ENCODE measurements around the gene SLC38A1. TPM values are rescaled to one million over a fixed set of nuclear protein-coding genes. Genes with fewer than 3 reads are reported as not detected.

SLC38A1 gene
- polyA plus RNA-seq, 4 donors: 3.6 to 50.8 (median 21.6) TPM

DNA sequence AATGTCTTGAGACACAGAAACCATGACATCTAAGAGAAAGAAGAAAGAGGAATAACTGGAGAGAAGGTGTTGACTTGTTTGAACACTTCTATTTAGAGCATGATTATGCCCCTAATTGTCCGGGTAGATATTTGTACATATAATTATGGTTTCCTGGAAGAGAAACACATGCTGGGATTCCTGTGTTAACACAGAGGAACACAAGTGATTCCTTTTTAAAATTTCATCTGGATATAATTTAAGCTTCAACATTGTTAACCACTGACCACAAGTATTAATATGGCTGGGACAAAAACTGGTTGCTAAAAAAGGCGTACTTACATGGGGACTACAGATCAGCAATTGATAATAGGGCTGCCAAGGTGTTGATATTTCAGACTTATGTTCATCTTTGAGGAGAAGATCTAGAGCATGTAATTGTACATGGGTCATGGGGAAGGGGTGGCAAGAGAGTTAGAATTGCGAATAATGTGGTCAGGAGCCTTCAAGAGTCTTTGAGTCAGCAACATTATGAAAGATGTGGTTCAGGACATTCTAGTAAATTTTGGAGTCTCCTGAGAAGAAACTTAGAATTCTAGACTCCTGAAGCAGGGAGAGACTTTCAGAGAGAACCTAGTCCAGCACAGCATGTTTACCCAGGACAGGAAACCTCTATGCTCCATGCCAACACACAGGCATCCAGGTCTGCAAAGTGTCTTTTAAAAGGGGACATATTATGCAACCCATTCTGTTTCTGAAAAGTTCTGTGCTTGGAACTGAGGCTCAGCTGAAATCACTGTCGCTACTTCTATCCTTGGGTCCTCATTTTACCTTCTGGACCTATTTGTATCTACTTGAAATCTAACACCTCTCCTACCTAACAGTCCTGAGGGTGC lies 56.5 kb downstream of the SLC38A1 start:
- DNase-seq (no peak), FAIRE-seq (no peak)
- peaks cover 2 to 17% (median 15%) of the 10 kb centered on the region in 3 donors for H3K4me1 ChIP-seq (ENCODE audit: control insufficient read depth in 3 of 3, insufficient read depth in 2 of 3, low read depth in 1 of 3, low read length in 2 of 3)
- no peak overlapping the region for H3K27ac ChIP-seq (ENCODE audit: low read depth in 1 of 3, low read length in 2 of 3)
- peaks cover 0 to 15% (median 0%) of the 10 kb centered on the region in 3 donors for H3K36me3 ChIP-seq (ENCODE audit: control insufficient read depth in 3 of 3, insufficient read depth in 2 of 3, low read depth in 1 of 3, low read length in 3 of 3)
- peaks cover 0 to 4% of the 10 kb centered on the region in 2 donors for H3K9me3 ChIP-seq (ENCODE audit: control insufficient read depth in 2 of 2, insufficient read depth in 1 of 2, low read depth in 1 of 2, low read length in 1 of 2)
- H3K4me3 ChIP-seq (ENCODE audit: low read depth in 1 of 3, low read length in 3 of 3): no peak overlapping the region
- no peaks in the 10 kb centered on the region for H3K27me3 ChIP-seq (ENCODE audit: control insufficient read depth in 3 of 3, insufficient read depth in 3 of 3, low read length in 3 of 3)
- WGBS, 3 donors: 89 to 95% (median 92%) methylated on average over 4 of the region's 4 CpGs

DNA sequence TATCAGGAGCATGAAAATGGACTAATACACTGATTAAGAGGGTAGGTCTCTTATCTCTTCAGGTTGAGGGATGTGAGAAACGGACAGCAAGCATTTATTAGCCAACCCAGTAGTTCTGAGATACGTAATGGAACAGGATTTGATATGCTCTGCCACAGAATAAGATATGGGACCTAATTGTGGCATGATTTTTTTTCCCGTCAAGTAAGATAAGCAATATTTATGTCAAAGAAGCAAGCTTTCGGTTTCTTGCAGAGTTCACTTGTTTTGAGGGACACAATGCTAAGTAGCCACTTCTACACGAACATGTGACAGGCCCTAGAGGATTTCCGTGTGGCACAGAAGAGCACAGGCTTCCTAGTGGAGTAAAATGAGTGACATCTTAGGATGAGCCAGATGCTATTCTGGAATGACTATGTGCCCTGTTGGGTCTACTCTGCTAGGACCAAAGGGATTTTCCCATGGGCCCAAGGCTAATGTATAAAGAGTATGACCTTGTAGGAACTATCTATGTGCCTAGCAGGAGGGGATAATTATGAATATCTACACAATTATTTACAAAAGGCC lies 57.9 kb downstream of the SLC38A1 start:
- peak; percentile 30 to 56 for DNase-seq
- FAIRE-seq: no peak
- Histone ChIP-seq H3K9me3 (ENCODE audit: control insufficient read depth in 2 of 2, insufficient read depth in 1 of 2, low read depth in 1 of 2, low read length in 1 of 2) (peaks cover 0 to 4% of the 10 kb centered on the region in 2 donors), H3K4me1 (ENCODE audit: control insufficient read depth in 3 of 3, insufficient read depth in 2 of 3, low read depth in 1 of 3, low read length in 2 of 3) (peaks cover 2 to 17% (median 15%) of the 10 kb centered on the region in 3 donors), H3K27ac (ENCODE audit: low read depth in 1 of 3, low read length in 2 of 3) (peak overlapping the region in 2 of 3 donors; percentile 1 to 57), H3K27me3 (ENCODE audit: control insufficient read depth in 3 of 3, insufficient read depth in 3 of 3, low read length in 3 of 3) (no peaks in the 10 kb centered on the region), H3K4me3 (ENCODE audit: low read depth in 1 of 3, low read length in 3 of 3) (no peak overlapping the region), H3K36me3 (ENCODE audit: control insufficient read depth in 3 of 3, insufficient read depth in 2 of 3, low read depth in 1 of 3, low read length in 3 of 3) (peaks cover under 1 to 9% (median 3%) of the 10 kb centered on the region in 3 donors)
- WGBS, 3 donors: 31 to 47% (median 39%) methylated on average over 6 of the region's 6 CpGs

DNA sequence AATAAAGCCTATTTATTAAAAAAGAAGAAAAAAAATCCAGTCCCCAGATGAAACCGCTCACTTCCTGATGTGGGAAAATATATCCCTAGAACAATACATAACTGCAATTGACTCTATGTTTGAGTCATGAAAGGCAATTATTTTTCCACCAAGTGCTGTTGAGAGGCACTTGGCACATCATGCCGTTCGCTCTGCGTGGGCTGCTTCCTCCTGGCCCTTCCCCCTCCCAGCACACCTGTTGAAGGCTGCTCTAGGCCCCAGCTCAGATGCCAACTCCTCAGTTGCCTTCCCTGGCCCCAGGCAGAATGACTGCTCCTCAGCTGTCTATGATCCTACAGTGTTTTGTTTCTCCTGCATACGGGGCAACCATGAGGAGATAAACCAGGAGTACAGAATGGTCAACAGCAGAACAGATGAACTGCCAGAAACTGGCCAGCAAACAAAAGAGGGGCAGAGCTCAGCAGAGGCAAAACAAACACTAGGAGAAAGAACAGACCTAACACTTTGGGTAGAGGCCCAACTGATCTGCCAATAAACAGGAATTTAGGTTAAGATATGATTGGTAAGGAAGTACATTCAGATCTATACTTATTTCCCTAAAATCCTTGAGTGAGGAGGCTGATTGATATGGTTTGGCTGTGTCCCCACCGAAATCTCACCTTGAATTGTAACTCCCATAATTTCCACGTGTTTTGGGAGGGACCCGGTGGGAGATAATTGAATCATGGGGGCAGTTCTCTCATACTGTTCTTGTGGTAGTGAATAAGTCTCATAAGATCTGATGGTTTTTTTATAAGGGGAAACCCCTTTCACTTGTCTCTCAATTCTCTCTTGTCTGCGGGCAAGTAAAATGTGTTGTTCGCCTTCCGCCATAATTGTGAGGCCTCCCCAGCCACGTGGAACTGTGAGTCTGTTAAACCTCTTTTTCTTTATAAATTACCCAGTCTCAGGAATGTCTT lies 58.6 kb downstream of the SLC38A1 start:
- Histone ChIP-seq H3K4me3 (ENCODE audit: low read depth in 1 of 3, low read length in 3 of 3) (no peak overlapping the region), H3K27me3 (ENCODE audit: control insufficient read depth in 3 of 3, insufficient read depth in 3 of 3, low read length in 3 of 3) (no peaks in the 10 kb centered on the region), H3K27ac (ENCODE audit: low read depth in 1 of 3, low read length in 2 of 3) (peak overlapping the region in 2 of 3 donors; percentile 46 to 86), H3K4me1 (ENCODE audit: control insufficient read depth in 3 of 3, insufficient read depth in 2 of 3, low read depth in 1 of 3, low read length in 2 of 3) (peaks cover 2 to 17% (median 15%) of the 10 kb centered on the region in 3 donors), H3K36me3 (ENCODE audit: control insufficient read depth in 3 of 3, insufficient read depth in 2 of 3, low read depth in 1 of 3, low read length in 3 of 3) (peaks cover 4 to 9% (median 5%) of the 10 kb centered on the region in 3 donors), H3K9me3 (ENCODE audit: control insufficient read depth in 2 of 2, insufficient read depth in 1 of 2, low read depth in 1 of 2, low read length in 1 of 2) (peaks cover 0 to 4% of the 10 kb centered on the region in 2 donors)
- FAIRE-seq (no peak), DNase-seq (peak in 1 of 2 donors; percentile 18)
- 52 to 60% (median 57%) methylated on average over 12 of the region's 12 CpGs for WGBS, 3 donors

- FAIRE-seq (no peak), DNase-seq (no peak)
- H3K4me3 ChIP-seq (ENCODE audit: low read depth in 1 of 3, low read length in 3 of 3): no peak overlapping the region
- H3K9me3 ChIP-seq (ENCODE audit: control insufficient read depth in 2 of 2, insufficient read depth in 1 of 2, low read depth in 1 of 2, low read length in 1 of 2): peaks cover 0 to 4% of the 10 kb centered on the region in 2 donors
- H3K4me1 ChIP-seq (ENCODE audit: control insufficient read depth in 3 of 3, insufficient read depth in 2 of 3, low read depth in 1 of 3, low read length in 2 of 3): peaks cover 2 to 17% (median 15%) of the 10 kb centered on the region in 3 donors
- H3K36me3 ChIP-seq (ENCODE audit: control insufficient read depth in 3 of 3, insufficient read depth in 2 of 3, low read depth in 1 of 3, low read length in 3 of 3): peaks cover 3 to 9% (median 4%) of the 10 kb centered on the region in 3 donors
- H3K27me3 ChIP-seq (ENCODE audit: control insufficient read depth in 3 of 3, insufficient read depth in 3 of 3, low read length in 3 of 3): no peaks in the 10 kb centered on the region
- no peak overlapping the region for H3K27ac ChIP-seq (ENCODE audit: low read depth in 1 of 3, low read length in 2 of 3)
- WGBS, 3 donors: 62 to 89% (median 80%) methylated on average over 4 of the region's 4 CpGs
These were observed 59.7 kb downstream of the SLC38A1 start for GRCh38 chr12:46209170-46209569.

- H3K4me1 ChIP-seq (ENCODE audit: control insufficient read depth in 3 of 3, insufficient read depth in 2 of 3, low read depth in 1 of 3, low read length in 2 of 3): peaks cover 2 to 17% (median 15%) of the 10 kb centered on the region in 3 donors
- FAIRE-seq: no peak
- no peak overlapping the region for H3K4me3 ChIP-seq (ENCODE audit: low read depth in 1 of 3, low read length in 3 of 3)
- no peak overlapping the region for H3K27ac ChIP-seq (ENCODE audit: low read depth in 1 of 3, low read length in 2 of 3)
- H3K36me3 ChIP-seq (ENCODE audit: control insufficient read depth in 3 of 3, insufficient read depth in 2 of 3, low read depth in 1 of 3, low read length in 3 of 3): peaks cover 4 to 9% (median 4%) of the 10 kb centered on the region in 3 donors
- DNase-seq: no peak
- H3K27me3 ChIP-seq (ENCODE audit: control insufficient read depth in 3 of 3, insufficient read depth in 3 of 3, low read length in 3 of 3): no peaks in the 10 kb centered on the region
- H3K9me3 ChIP-seq (ENCODE audit: control insufficient read depth in 2 of 2, insufficient read depth in 1 of 2, low read depth in 1 of 2, low read length in 1 of 2): peaks cover 0 to 4% of the 10 kb centered on the region in 2 donors
These were observed 60.5 kb downstream of the SLC38A1 start for GRCh38 chr12:46208370-46208769.

DNA sequence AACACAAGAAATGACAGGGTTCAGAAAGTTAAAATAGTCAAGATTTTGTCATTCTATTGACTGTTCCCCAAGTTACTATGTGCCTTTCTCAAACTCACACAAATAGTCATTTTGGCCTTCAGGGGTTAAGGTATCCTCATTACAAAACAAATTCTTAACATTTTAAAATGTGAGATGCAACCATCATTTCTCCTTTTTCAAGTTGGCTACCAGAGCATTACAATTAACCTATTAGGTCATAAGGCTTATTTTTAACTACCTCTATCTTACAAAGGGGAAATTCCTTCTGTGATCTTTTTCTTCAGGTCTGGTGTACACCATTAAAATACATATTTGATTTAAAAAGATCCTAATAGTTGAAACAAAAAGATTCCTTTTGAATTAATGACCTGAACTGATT lies 61.2 kb downstream of the SLC38A1 start:
- no peak overlapping the region for H3K27ac ChIP-seq (ENCODE audit: low read depth in 1 of 3, low read length in 2 of 3)
- no peak overlapping the region for H3K4me3 ChIP-seq (ENCODE audit: low read depth in 1 of 3, low read length in 3 of 3)
- no peaks in the 10 kb centered on the region for H3K27me3 ChIP-seq (ENCODE audit: control insufficient read depth in 3 of 3, insufficient read depth in 3 of 3, low read length in 3 of 3)
- DNase-seq: no peak
- no peak for FAIRE-seq
- peaks cover 4 to 9% (median 7%) of the 10 kb centered on the region in 3 donors for H3K36me3 ChIP-seq (ENCODE audit: control insufficient read depth in 3 of 3, insufficient read depth in 2 of 3, low read depth in 1 of 3, low read length in 3 of 3)
- H3K9me3 ChIP-seq (ENCODE audit: control insufficient read depth in 2 of 2, insufficient read depth in 1 of 2, low read depth in 1 of 2, low read length in 1 of 2): peaks cover 0 to 4% of the 10 kb centered on the region in 2 donors
- peaks cover 2 to 17% (median 15%) of the 10 kb centered on the region in 3 donors for H3K4me1 ChIP-seq (ENCODE audit: control insufficient read depth in 3 of 3, insufficient read depth in 2 of 3, low read depth in 1 of 3, low read length in 2 of 3)

- Histone ChIP-seq H3K27me3 (ENCODE audit: control insufficient read depth in 3 of 3, insufficient read depth in 3 of 3, low read length in 3 of 3) (no peaks in the 10 kb centered on the region), H3K36me3 (ENCODE audit: control insufficient read depth in 3 of 3, insufficient read depth in 2 of 3, low read depth in 1 of 3, low read length in 3 of 3) (peaks cover 4 to 12% (median 9%) of the 10 kb centered on the region in 3 donors), H3K4me1 (ENCODE audit: control insufficient read depth in 3 of 3, insufficient read depth in 2 of 3, low read depth in 1 of 3, low read length in 2 of 3) (peaks cover 2 to 14% (median 13%) of the 10 kb centered on the region in 3 donors), H3K4me3 (ENCODE audit: low read depth in 1 of 3, low read length in 3 of 3) (no peak overlapping the region), H3K27ac (ENCODE audit: low read depth in 1 of 3, low read length in 2 of 3) (no peak overlapping the region), H3K9me3 (ENCODE audit: control insufficient read depth in 2 of 2, insufficient read depth in 1 of 2, low read depth in 1 of 2, low read length in 1 of 2) (peaks cover 0 to 4% of the 10 kb centered on the region in 2 donors)
- 70 to 87% (median 76%) methylated on average over 3 of the region's 3 CpGs for WGBS, 3 donors
- DNase-seq (no peak), FAIRE-seq (no peak)
These were observed 62.4 kb downstream of the SLC38A1 start for GRCh38 chr12:46206471-46206870.

GRCh38 chr12:46205294-46205693 lies 63.5 kb downstream of the SLC38A1 start:
- H3K4me1 ChIP-seq (ENCODE audit: control insufficient read depth in 3 of 3, insufficient read depth in 2 of 3, low read depth in 1 of 3, low read length in 2 of 3): peaks cover 0 to 5% (median 4%) of the 10 kb centered on the region in 3 donors
- H3K36me3 ChIP-seq (ENCODE audit: control insufficient read depth in 3 of 3, insufficient read depth in 2 of 3, low read depth in 1 of 3, low read length in 3 of 3): peaks cover 4 to 13% (median 10%) of the 10 kb centered on the region in 3 donors
- no peaks in the 10 kb centered on the region for H3K27me3 ChIP-seq (ENCODE audit: control insufficient read depth in 3 of 3, insufficient read depth in 3 of 3, low read length in 3 of 3)
- DNase-seq (no peak), FAIRE-seq (no peak)
- H3K27ac ChIP-seq (ENCODE audit: low read depth in 1 of 3, low read length in 2 of 3): no peak overlapping the region
- H3K4me3 ChIP-seq (ENCODE audit: low read depth in 1 of 3, low read length in 3 of 3): no peak overlapping the region
- H3K9me3 ChIP-seq (ENCODE audit: control insufficient read depth in 2 of 2, insufficient read depth in 1 of 2, low read depth in 1 of 2, low read length in 1 of 2): peaks cover 0 to 4% of the 10 kb centered on the region in 2 donors
- WGBS, 3 donors: 63 to 88% (median 71%) methylated on average over 2 of the region's 2 CpGs

Data from small intestine (tissue), 7 donors.